H9 (cell line): Measurements from ENCODE around the gene RNF220. TPM values are rescaled to one million over a fixed set of nuclear protein-coding genes. Genes with fewer than 3 reads are reported as not detected.

Experiments used
- DNase-seq: peaks from one replicate; pipeline ENCODE4 v3.0.0-alpha.2; 2017
- H2AFZ ChIP-seq: one replicate; pipeline ENCODE4 v1.6.1; 2013; ENCODE audit warnings: mild to moderate bottlenecking, low read length, control low read depth, moderate library complexity
- H2AK5ac ChIP-seq: 2 replicates; pipeline ENCODE4 v1.6.1; 2013; ENCODE audit warnings: low read length, control low read depth, mixed read lengths; ENCODE audit not compliant: insufficient read length
- H2BK120ac ChIP-seq: one replicate; pipeline ENCODE4 v1.6.1; 2013; ENCODE audit warnings: low read depth, mild to moderate bottlenecking, low read length, control low read depth, inconsistent platforms; ENCODE audit not compliant: poor library complexity, severe bottlenecking
- H2BK12ac ChIP-seq: 2 replicates; pipeline ENCODE4 v1.6.1; 2013; ENCODE audit warnings: low read length, control low read depth, mixed read lengths, low read depth; ENCODE audit not compliant: insufficient read length
- H2BK15ac ChIP-seq: 2 replicates; pipeline ENCODE4 v1.6.1; 2013; ENCODE audit warnings: low read depth, low read length, control low read depth
- H2BK20ac ChIP-seq: one replicate; pipeline ENCODE4 v1.6.1; 2013; ENCODE audit warnings: low read depth, mild to moderate bottlenecking, low read length, control low read depth, inconsistent platforms; ENCODE audit not compliant: poor library complexity, severe bottlenecking
- H2BK5ac ChIP-seq: 2 replicates; pipeline ENCODE4 v1.6.1; 2013; ENCODE audit warnings: low read length, control low read depth, mixed read lengths; ENCODE audit not compliant: insufficient read length
- H3K14ac ChIP-seq: 2 replicates; pipeline ENCODE4 v1.6.1; 2013; ENCODE audit warnings: low read length, control low read depth; ENCODE audit not compliant: insufficient read depth
- H3K18ac ChIP-seq: 2 replicates; pipeline ENCODE4 v1.6.1; 2013; ENCODE audit warnings: low read depth, mild to moderate bottlenecking, mixed read lengths, low read length, control low read depth; ENCODE audit not compliant: insufficient read length
- H3K23ac ChIP-seq: 2 replicates; pipeline ENCODE4 v1.6.1; 2013; ENCODE audit warnings: low read length, control low read depth, mixed read lengths, low read depth; ENCODE audit not compliant: insufficient read length
- H3K23me2 ChIP-seq: 2 replicates; pipeline ENCODE4 v1.6.1; 2013; ENCODE audit warnings: low read depth, mild to moderate bottlenecking, mixed read lengths, low read length, control low read depth; ENCODE audit not compliant: insufficient read length, poor library complexity, severe bottlenecking
- H3K27ac ChIP-seq: 2 replicates; pipeline ENCODE4 v1.5.1; 2013; ENCODE audit warnings: low read length, control low read depth, mixed read lengths, low read depth; ENCODE audit not compliant: insufficient read length
- H3K27me3 ChIP-seq: 2 replicates; pipeline ENCODE4 v1.6.1; 2013; ENCODE audit warnings: low read length, control low read depth, inconsistent platforms; ENCODE audit not compliant: insufficient read depth
- H3K4ac ChIP-seq: 2 replicates; pipeline ENCODE4 v1.6.1; 2013; ENCODE audit warnings: low read depth, mild to moderate bottlenecking, control low read depth, inconsistent platforms, low read length, moderate library complexity
- H3K4me1 ChIP-seq: 2 replicates; pipeline ENCODE4 v1.6.1; 2013; ENCODE audit warnings: low read length, control low read depth, inconsistent platforms; ENCODE audit not compliant: insufficient read depth
- H3K4me2 ChIP-seq: 2 replicates; pipeline ENCODE4 v1.6.1; 2013; ENCODE audit warnings: low read length, control low read depth, mixed read lengths; ENCODE audit not compliant: insufficient read length, insufficient read depth
- H3K56ac ChIP-seq: 2 replicates; pipeline ENCODE4 v1.6.1; 2013; ENCODE audit warnings: low read depth, mild to moderate bottlenecking, mixed read lengths, low read length, control low read depth; ENCODE audit not compliant: insufficient read length
- H3K79me1 ChIP-seq: 2 replicates; pipeline ENCODE4 v1.6.1; 2013; ENCODE audit warnings: low read depth, mild to moderate bottlenecking, moderate library complexity, low read length, control low read depth, inconsistent platforms; ENCODE audit not compliant: insufficient read depth, poor library complexity, severe bottlenecking
- H3K79me2 ChIP-seq: 2 replicates; pipeline ENCODE4 v1.6.1; 2013; ENCODE audit warnings: low read length, control low read depth, inconsistent platforms; ENCODE audit not compliant: insufficient read depth
- H3K9ac ChIP-seq: 2 replicates; pipeline ENCODE4 v1.6.1; 2013; ENCODE audit warnings: low read length, control low read depth, mixed read lengths; ENCODE audit not compliant: insufficient read length; ENCODE audit errors: extremely low read depth
- H3K9me3 ChIP-seq: one replicate; pipeline ENCODE4 v1.6.1; 2013; ENCODE audit warnings: low read depth, low read length, inconsistent platforms; ENCODE audit not compliant: control insufficient read depth
- H3T11ph ChIP-seq: one replicate; pipeline ENCODE4 v1.6.1; 2013; ENCODE audit warnings: mild to moderate bottlenecking, low read length, control low read depth, inconsistent platforms
- H4K20me1 ChIP-seq: one replicate; pipeline ENCODE4 v1.6.1; 2013; ENCODE audit not compliant: control insufficient read depth, insufficient read length, insufficient read depth
- H4K5ac ChIP-seq: 2 replicates; pipeline ENCODE4 v1.6.1; 2013; ENCODE audit warnings: low read depth, mild to moderate bottlenecking, mixed read lengths, low read length, control low read depth; ENCODE audit not compliant: insufficient read length
- H4K8ac ChIP-seq: replicated peaks from 2 replicates; pipeline ENCODE4 v1.6.1; 2013; ENCODE audit warnings: low read length, control low read depth, mixed read lengths, low read depth; ENCODE audit not compliant: insufficient read length
- H4K91ac ChIP-seq: 2 replicates; pipeline ENCODE4 v1.6.1; 2013; ENCODE audit warnings: low read depth, mild to moderate bottlenecking, moderate library complexity, mixed read lengths, low read length, control low read depth; ENCODE audit not compliant: insufficient read length
- H3K27ac Mint-ChIP-seq, 3 experiments: 2 replicates in 2 of 3; 3 replicates in 1 of 3; pipeline ENCODE4 v1.8.0; 2020 to 2021; ENCODE audit warnings: mixed read lengths in 3 of 3, mild to moderate bottlenecking in 1 of 3, moderate library complexity in 1 of 3
- H3K27me3 Mint-ChIP-seq: 2 replicates; pipeline ENCODE4 v1.8.0; 2021; ENCODE audit warnings: low read depth, mild to moderate bottlenecking, moderate library complexity, mixed read lengths
- H3K36me3 Mint-ChIP-seq, 3 experiments: 2 replicates in 2 of 3; 3 replicates in 1 of 3; pipeline ENCODE4 v1.8.0; 2020 to 2021; ENCODE audit warnings: low read depth in 3 of 3, mixed read lengths in 3 of 3; ENCODE audit not compliant: insufficient read depth in 1 of 3
- H3K4me1 Mint-ChIP-seq, 2 experiments: 2 replicates each; pipeline ENCODE4 v1.8.0; 2020; ENCODE audit warnings: mixed read lengths in 2 of 2
- H3K4me3 Mint-ChIP-seq, 2 experiments: 2 replicates in 1 of 2; 3 replicates in 1 of 2; pipeline ENCODE4 v1.8.0; 2020 to 2021; ENCODE audit warnings: mild to moderate bottlenecking in 2 of 2, mixed read lengths in 2 of 2, moderate library complexity in 1 of 2
- H3K9me3 Mint-ChIP-seq, 2 experiments: 2 replicates in 1 of 2; 3 replicates in 1 of 2; pipeline ENCODE4 v1.8.0; 2020; ENCODE audit warnings: mild to moderate bottlenecking in 2 of 2, mixed read lengths in 2 of 2, moderate library complexity in 1 of 2
- CTCF ChIP-seq: fragments of 200-600 bp; sonication (generic); conservative IDR thresholded peaks from 3 replicates; pipeline ENCODE4 v1.8.0; 2021; ENCODE audit warnings: antibody characterized with exemption, mild to moderate bottlenecking
- WGBS: extraction: QIAGEN DNeasy Blood & Tissue Kit; methylation state at CpG from one replicate; pipeline ENCODE4 v1.1.7; 2013; ENCODE audit warnings: missing lambda C conversion rate, low lambda C conversion rate, mixed read lengths; ENCODE audit not compliant: insufficient read length; ENCODE audit errors: extremely low coverage; 5-methylcytosine and 5-hydroxymethylcytosine counted together
- total RNA-seq: library from RNA; stranded (reverse); gene quantifications from 2 replicates; pipeline ENCODE4 v1.2.1, GENCODE V29; 2021

Gene RNF220
- total RNA-seq, 1 experiment from 2014 or later = 109 TPM

- no peak overlapping the region for H2BK5ac ChIP-seq
- no peak overlapping the region for H3K4me2 ChIP-seq
- no peak overlapping the region for H3K23ac ChIP-seq
- H3K27me3 ChIP-seq = no peaks in the 10 kb centered on the region
- no peak overlapping the region for H2BK15ac ChIP-seq
- Mint-ChIP-seq H3K36me3 (no peaks in the 10 kb centered on the region; a peak in 1 of 7 replicates), H3K4me1 (peaks cover 17 to 24% of the 10 kb centered on the region in 2 experiments), H3K4me3 (no peak overlapping the region), H3K27ac (no peak overlapping the region; a peak in 2 of 7 replicates), H3K27me3 (peaks cover 6% of the 10 kb centered on the region), H3K9me3 (no peaks in the 10 kb centered on the region)
- no peak overlapping the region for H2BK12ac ChIP-seq
- no peak overlapping the region for H4K5ac ChIP-seq
- H3T11ph ChIP-seq = no peak overlapping the region
- no peak overlapping the region for H2AFZ ChIP-seq
- no peak overlapping the region for H4K8ac ChIP-seq
- H3K9me3 ChIP-seq = no peaks in the 10 kb centered on the region
- H3K56ac ChIP-seq = no peak overlapping the region
- no peaks in the 10 kb centered on the region for H4K20me1 ChIP-seq
- H3K27ac ChIP-seq = no peak overlapping the region
- no CpG with 5 or more reads among the region's 5 CpGs for WGBS
- H4K91ac ChIP-seq = no peak overlapping the region
- DNase-seq = no peak
- no peak overlapping the region for H3K14ac ChIP-seq
- no peak overlapping the region for H3K18ac ChIP-seq
- peaks cover 9% of the 10 kb centered on the region; the same call in 1 of the 2 replicates for H3K4me1 ChIP-seq
- H2BK20ac ChIP-seq = no peak overlapping the region
- no peak overlapping the region for H2AK5ac ChIP-seq
- no peaks in the 10 kb centered on the region for H3K79me2 ChIP-seq
- H3K9ac ChIP-seq = no peak overlapping the region
- no peak overlapping the region for H2BK120ac ChIP-seq
- H3K23me2 ChIP-seq = no peaks in the 10 kb centered on the region
- H3K79me1 ChIP-seq = no peaks in the 10 kb centered on the region
- no peak for TF ChIP-seq CTCF
- no peak overlapping the region for H3K4ac ChIP-seq
Measured at GRCh38 chr1:44483089-44483874, 78.2 kb downstream of the RNF220 start.
